GM23338 (cell line): ENCODE data around the gene SCN2B. TPM values are rescaled to one million over a fixed set of nuclear protein-coding genes. Genes with fewer than 3 reads are reported as not detected.

Experiments
- ATAC-seq: fragments of 200-7000 bp; cut with Tn5 transposase; 3 replicates; pipeline ENCODE4 v1.9.1; 2020
- DNase-seq: peaks from one replicate; pipeline ENCODE4 v3.0.0-alpha.2; 2015; ENCODE audit warnings: low spot score
- H2AFZ ChIP-seq: fragments of 200-600 bp; sonication (generic); 2 replicates; pipeline ENCODE4 v1.8.0; 2016; ENCODE audit warnings: antibody characterized with exemption, mild to moderate bottlenecking, moderate library complexity
- H3F3A ChIP-seq: fragments of 200-600 bp; sonication (generic); replicated peaks from 2 replicates; pipeline ENCODE4 v1.8.0; 2017; ENCODE audit warnings: antibody characterized with exemption, mixed run types, low read depth
- H3K27ac ChIP-seq: fragments of 200-600 bp; sonication (generic); 2 replicates; pipeline ENCODE4 v1.6.1; 2016; ENCODE audit warnings: low read depth
- H3K27me3 ChIP-seq: fragments of 200-600 bp; sonication (generic); 2 replicates; pipeline ENCODE4 v1.8.0; 2016; ENCODE audit warnings: mild to moderate bottlenecking, mixed run types, moderate library complexity; ENCODE audit not compliant: insufficient read depth
- H3K36me3 ChIP-seq: fragments of 200-600 bp; sonication (generic); 2 replicates; pipeline ENCODE4 v1.8.0; 2016; ENCODE audit warnings: mild to moderate bottlenecking; ENCODE audit not compliant: insufficient read depth
- H3K4me1 ChIP-seq: fragments of 200-600 bp; sonication (generic); 2 replicates; pipeline ENCODE4 v1.8.0; 2016; ENCODE audit warnings: mild to moderate bottlenecking, moderate library complexity; ENCODE audit not compliant: insufficient read depth
- H3K4me2 ChIP-seq: fragments of 200-600 bp; sonication (generic); 2 replicates; pipeline ENCODE4 v1.7.1; 2017; ENCODE audit warnings: mixed run types
- H3K4me3 ChIP-seq: fragments of 200-600 bp; sonication (generic); 2 replicates; pipeline ENCODE4 v1.6.1; 2016; ENCODE audit warnings: mixed run types
- H3K79me2 ChIP-seq: fragments of 200-600 bp; sonication (generic); replicated peaks from 2 replicates; pipeline ENCODE4 v1.8.0; 2017; ENCODE audit warnings: mild to moderate bottlenecking; ENCODE audit not compliant: insufficient read depth
- H3K9me2 ChIP-seq: fragments of 200-600 bp; sonication (generic); 2 replicates; pipeline ENCODE4 v1.8.0; 2017; ENCODE audit not compliant: insufficient read depth
- H4K20me1 ChIP-seq: fragments of 200-600 bp; sonication (generic); replicated peaks from 2 replicates; pipeline ENCODE4 v1.8.0; 2017; ENCODE audit warnings: mild to moderate bottlenecking; ENCODE audit not compliant: insufficient read depth
- H3K27ac Mint-ChIP-seq: 2 replicates; pipeline ENCODE4 v1.8.0; 2020; ENCODE audit warnings: inconsistent platforms, mild to moderate bottlenecking, moderate library complexity, mixed read lengths
- H3K27me3 Mint-ChIP-seq: 3 replicates; pipeline ENCODE4 v1.8.0; 2022; ENCODE audit warnings: low read depth, mild to moderate bottlenecking, moderate library complexity, mixed read lengths, inconsistent platforms; ENCODE audit not compliant: insufficient read depth, poor library complexity
- H3K36me3 Mint-ChIP-seq: 3 replicates; pipeline ENCODE4 v1.8.0; 2021; ENCODE audit warnings: low read depth, mild to moderate bottlenecking, inconsistent platforms, moderate library complexity, mixed read lengths
- H3K4me1 Mint-ChIP-seq: 3 replicates; pipeline ENCODE4 v1.8.0; 2020; ENCODE audit warnings: mild to moderate bottlenecking, inconsistent platforms, mixed read lengths
- H3K4me3 Mint-ChIP-seq: 3 replicates; pipeline ENCODE4 v1.8.0; 2021; ENCODE audit warnings: moderate library complexity, mild to moderate bottlenecking, inconsistent platforms, mixed read lengths
- H3K9me3 Mint-ChIP-seq: 3 replicates; pipeline ENCODE4 v1.8.0; 2020; ENCODE audit warnings: moderate library complexity, mild to moderate bottlenecking, inconsistent platforms, mixed read lengths
- CTCF ChIP-seq, 2 experiments: fragments of 200-600 bp in 1 of 2; sonication (generic) in 1 of 2; conservative IDR thresholded peaks; 2 replicates each; pipeline versions ENCODE4 v1.5.1 to v1.6.1; 2016 to 2017; ENCODE audit warnings: antibody characterized with exemption in 2 of 2, low read depth in 2 of 2, mild to moderate bottlenecking in 2 of 2, moderate library complexity in 1 of 2
- NANOG ChIP-seq: IDR thresholded peaks from 2 replicates; pipeline ENCODE4 v1.6.1; 2016; ENCODE audit warnings: antibody characterized with exemption, borderline replicate concordance
- STAT1 ChIP-seq: IDR thresholded peaks from one replicate; pipeline ENCODE4 v1.6.1; 2016; ENCODE audit warnings: antibody characterized with exemption; ENCODE audit not compliant: unreplicated experiment
- ZNF331 ChIP-seq: fragments of 250-450 bp; sonication (Bioruptor Pico); IDR thresholded peaks from 2 replicates; pipeline ENCODE4 v1.5.0; 2020; ENCODE audit warnings: low read depth, mild to moderate bottlenecking, moderate library complexity
- ZNF462 ChIP-seq: fragments of 250-450 bp; sonication (Bioruptor Pico); IDR thresholded peaks from 2 replicates; pipeline ENCODE4 v1.5.0; 2020; ENCODE audit warnings: mild to moderate bottlenecking, moderate library complexity
- polyA plus RNA-seq: library from polyadenylated mRNA; unstranded; fragments of >200 nt; fragmentation: Nextera tagmentation; extraction: Ambion mirVana; gene quantifications from 2 replicates; pipeline ENCODE4 v1.2.1, GENCODE V29; 2016
- total RNA-seq: library from RNA; depleted of rRNA; stranded (reverse); fragments of >200 nt; shearing (Covaris generic); gene quantifications from 2 replicates; pipeline ENCODE4 v1.2.3, GENCODE V29; 2014

Gene SCN2B
- total and polyA plus RNA-seq, 2 experiments from 2014 or later, result 0.03 TPM; not detected in 1

GRCh38 chr11:118114266-118114665 lies 62.2 kb downstream of the SCN2B start:
- Histone ChIP-seq H3K36me3 (no peaks in the 10 kb centered on the region), H4K20me1 (no peaks in the 10 kb centered on the region), H3K4me2 (no peak overlapping the region), H3K9me2 (no peaks in the 10 kb centered on the region), H3K27me3 (no peaks in the 10 kb centered on the region), H3K4me1 (peaks cover 12% of the 10 kb centered on the region; the same call in 1 of the 2 replicates), H2AFZ (no peak overlapping the region), H3F3A (no peaks in the 10 kb centered on the region), H3K27ac (no peak overlapping the region), H3K79me2 (no peaks in the 10 kb centered on the region), H3K4me3 (no peak overlapping the region)
- no peak for DNase-seq
- H3K27ac Mint-ChIP-seq, result no peak overlapping the region
- no peaks in the 10 kb centered on the region for H3K9me3 Mint-ChIP-seq
- H3K36me3 Mint-ChIP-seq, result no peaks in the 10 kb centered on the region
- ATAC-seq, result no peak
- H3K4me3 Mint-ChIP-seq, result no peak overlapping the region
- H3K27me3 Mint-ChIP-seq, result peaks cover 7% of the 10 kb centered on the region
- TF ChIP-seq CTCF (conservative IDR thresholded peaks at IDR 0.05; ENCODE audit: low read depth in 2 of 2) (peak in 1 of 2 experiments; percentile 28; a peak in 1 of 4 replicates), STAT1 (no peak)
- peaks cover 15% of the 10 kb centered on the region for H3K4me1 Mint-ChIP-seq

GRCh38 chr11:118112711-118113430 lies 63.6 kb downstream of the SCN2B start:
- Mint-ChIP-seq H3K27ac (no peak overlapping the region), H3K9me3 (no peaks in the 10 kb centered on the region), H3K27me3 (peaks cover 8% of the 10 kb centered on the region), H3K4me3 (no peak overlapping the region), H3K36me3 (no peaks in the 10 kb centered on the region), H3K4me1 (peaks cover 11% of the 10 kb centered on the region)
- no peak overlapping the region for H3K27ac ChIP-seq
- TF ChIP-seq NANOG (no peak), ZNF462 (CRISPR knock-in tag) (no peak), ZNF331 (no peak)
- H3K4me3 ChIP-seq, result no peak overlapping the region
- H3K36me3 ChIP-seq, result no peaks in the 10 kb centered on the region
- H3K27me3 ChIP-seq, result no peaks in the 10 kb centered on the region
- ATAC-seq (no peak), DNase-seq (no peak)
- H3F3A ChIP-seq, result no peaks in the 10 kb centered on the region
- peaks cover 1% of the 10 kb centered on the region; the same call in 1 of the 2 replicates for H3K9me2 ChIP-seq
- H3K79me2 ChIP-seq, result no peaks in the 10 kb centered on the region
- no peaks in the 10 kb centered on the region for H4K20me1 ChIP-seq
- H3K4me2 ChIP-seq, result no peak overlapping the region
- H2AFZ ChIP-seq, result no peak overlapping the region
- H3K4me1 ChIP-seq, result no peaks in the 10 kb centered on the region
